Breast epithelium (tissue), 4 donors: Measurements from ENCODE around the gene SRRM4. TPM values are rescaled to one million over a fixed set of nuclear protein-coding genes. Genes with fewer than 3 reads are reported as not detected.

Experiments used
- DNase-seq, 2 donors: peaks; one replicate each; pipeline ENCODE4 v3.0.0-alpha.2; 2019; ENCODE audit warnings: low spot score in 2 of 2
- H3K27ac ChIP-seq, 2 donors: fragments of 200-600 bp; sonication (generic) in 1 of 2; one replicate each; pipeline ENCODE4 v1.5.1; 2016 to 2019; ENCODE audit warnings: mild to moderate bottlenecking in 1 of 2
- H3K27me3 ChIP-seq, 2 donors: fragments of 200-600 bp; sonication (generic) in 1 of 2; one replicate each; pipeline versions ENCODE4 v1.5.1 to v1.6.0; 2017 to 2019; ENCODE audit warnings: control low read depth in 1 of 2, mild to moderate bottlenecking in 1 of 2
- H3K36me3 ChIP-seq: fragments of 200-600 bp; one replicate; pipeline ENCODE4 v1.5.1; 2019
- H3K4me1 ChIP-seq, 2 donors: fragments of 200-600 bp; sonication (generic); one replicate each; pipeline ENCODE4 v1.5.1; 2016 to 2019; ENCODE audit warnings: control low read depth in 1 of 2
- H3K4me3 ChIP-seq, 3 donors: fragments of 200-600 bp; sonication (generic); 1 replicate in 2 of 3; 2 replicates in 1 of 3; pipeline ENCODE4 v1.5.1; 2016 to 2019; ENCODE audit warnings: mild to moderate bottlenecking in 3 of 3, moderate library complexity in 2 of 3
- H3K9me3 ChIP-seq, 2 donors: fragments of 200-600 bp; sonication (generic) in 1 of 2; one replicate each; pipeline ENCODE4 v1.5.1; 2016 to 2019; ENCODE audit warnings: control low read depth in 1 of 2
- CTCF ChIP-seq, 3 donors: fragments of 450-650 bp; IDR thresholded peaks; one replicate each; pipeline ENCODE4 v1.5.1; 2016 to 2017; ENCODE audit warnings: antibody characterized with exemption in 3 of 3, mild to moderate bottlenecking in 3 of 3, moderate library complexity in 3 of 3
- POLR2A ChIP-seq: fragments of 450-650 bp; IDR thresholded peaks from one replicate; pipeline ENCODE4 v1.6.1; 2016; ENCODE audit warnings: antibody characterized with exemption, mild to moderate bottlenecking, moderate library complexity
- POLR2AphosphoS5 ChIP-seq, 3 donors: sonication (generic); formaldehyde crosslinking; IDR thresholded peaks; one replicate each; pipeline ENCODE4 v1.6.1; 2017; ENCODE audit warnings: antibody characterized with exemption in 3 of 3
- intact Hi-C: fragments of 100-400 bp; cut with DNase I; formaldehyde crosslinking; loops from one replicate; pipeline ENCODE4 v1.15.1; 2023; ENCODE audit warnings: low total_unique reads
- total RNA-seq, 3 donors: library from RNA; depleted of rRNA; stranded (reverse); fragments of >200 nt; gene quantifications; one replicate each; pipeline ENCODE4 v1.1.0, GENCODE V29; 2016

Gene SRRM4
- total RNA-seq, 3 donors from 2014 or later, result not detected

- no peak for DNase-seq
- Histone ChIP-seq H3K27me3 (peaks cover 0 to 4% of the 10 kb centered on the region in 2 donors), H3K36me3 (no peaks in the 10 kb centered on the region), H3K4me3 (no peak overlapping the region), H3K27ac (no peak overlapping the region), H3K9me3 (peaks cover 0 to 7% of the 10 kb centered on the region in 2 donors), H3K4me1 (no peaks in the 10 kb centered on the region)
- intact Hi-C loops, result loop anchor here (5.0 to 10.0 kb wide), 3 partner anchors 301 to 1751 kb away; partner anchors contain the start of gene NOS1
- TF ChIP-seq POLR2AphosphoS5 (IDR thresholded peaks at IDR 0.05) (no peak), CTCF (IDR thresholded peaks at IDR 0.05) (no peak), POLR2A (no peak)
These were observed 132.2 kb downstream of the SRRM4 start for GRCh38 chr12:119113496-119113986.

- H3K27ac ChIP-seq, result no peak overlapping the region
- no peaks in the 10 kb centered on the region for H3K4me1 ChIP-seq
- H3K4me3 ChIP-seq, result no peak overlapping the region
- peaks cover 0 to 7% of the 10 kb centered on the region in 2 donors for H3K9me3 ChIP-seq
- no peak for TF ChIP-seq POLR2A
- no peak for TF ChIP-seq CTCF (IDR thresholded peaks at IDR 0.05)
- no peak for TF ChIP-seq POLR2AphosphoS5 (IDR thresholded peaks at IDR 0.05)
- peaks cover 0 to 4% of the 10 kb centered on the region in 2 donors for H3K27me3 ChIP-seq
- intact Hi-C loops, result loop anchor here (5.0 to 10.0 kb wide), 3 partner anchors 301 to 1752 kb away; partner anchors contain the start of gene NOS1
- no peaks in the 10 kb centered on the region for H3K36me3 ChIP-seq
- DNase-seq, result no peak
These were observed 133.0 kb downstream of the SRRM4 start for GRCh38 chr12:119114294-119114693.

GRCh38 chr12:119115296-119115905 is 134.1 kb downstream of the SRRM4 start:
- no peak for DNase-seq
- TF ChIP-seq POLR2A (no peak), CTCF (IDR thresholded peaks at IDR 0.05) (peak; percentile 53 to 65 (median 60))
- Histone ChIP-seq H3K4me1 (no peaks in the 10 kb centered on the region), H3K36me3 (no peaks in the 10 kb centered on the region), H3K27ac (no peak overlapping the region), H3K27me3 (peaks cover 0 to 4% of the 10 kb centered on the region in 2 donors), H3K4me3 (no peak overlapping the region), H3K9me3 (peaks cover 0 to 7% of the 10 kb centered on the region in 2 donors)
- intact Hi-C loops, result loop anchor here (10.0 kb wide), 2 partner anchors 299 to 841 kb away; no protein-coding TSS in a partner anchor

GRCh38 chr12:119117936-119118335 is 136.6 kb downstream of the SRRM4 start:
- DNase-seq, result no peak
- TF ChIP-seq POLR2AphosphoS5 (IDR thresholded peaks at IDR 0.05) (no peak), POLR2A (no peak), CTCF (IDR thresholded peaks at IDR 0.05) (no peak)
- Histone ChIP-seq H3K36me3 (no peaks in the 10 kb centered on the region), H3K27me3 (no peaks in the 10 kb centered on the region), H3K27ac (no peak overlapping the region), H3K9me3 (no peaks in the 10 kb centered on the region), H3K4me1 (no peaks in the 10 kb centered on the region), H3K4me3 (no peak overlapping the region)
- intact Hi-C loops, result loop anchor here (10.0 kb wide), 2 partner anchors 297 to 843 kb away; no protein-coding TSS in a partner anchor

- Histone ChIP-seq H3K9me3 (no peaks in the 10 kb centered on the region), H3K4me3 (no peak overlapping the region), H3K27me3 (no peaks in the 10 kb centered on the region), H3K27ac (no peak overlapping the region), H3K4me1 (no peaks in the 10 kb centered on the region), H3K36me3 (no peaks in the 10 kb centered on the region)
- no peak for DNase-seq
- intact Hi-C loops, result loop anchor here (10.0 kb wide), 2 partner anchors 296 to 844 kb away; no protein-coding TSS in a partner anchor
- TF ChIP-seq CTCF (IDR thresholded peaks at IDR 0.05), result no peak
- TF ChIP-seq POLR2AphosphoS5 (IDR thresholded peaks at IDR 0.05), result no peak
- TF ChIP-seq POLR2A, result no peak
These were observed 137.3 kb downstream of the SRRM4 start for GRCh38 chr12:119118625-119119024.
